ENCODE data around the gene BBS7. TPM values are rescaled to one million over a fixed set of nuclear protein-coding genes. Genes with fewer than 3 reads are reported as not detected.
A peak's percentile ranks its signal among the peaks of the same experiment; 100 is the strongest.

Gene BBS7
- total and polyA plus RNA-seq, 2 of the 13 experiments (the other 11 are each of a cell fraction or from before 2014, with no cell fraction given): 9.0 to 15.7 TPM

- 0 out of 2 replicates have a peak, but pooled peaks have one; percentile 67 for TF ChIP-seq ZNF44 (CRISPR knock-in tag; IDR thresholded peaks at IDR 0.05)
- TF ChIP-seq MLXIP (CRISPR knock-in tag; IDR thresholded peaks at IDR 0.05; ENCODE audit: borderline replicate concordance): no peak; the same call in 1 of the 2 replicates
- peak; percentile 70; the same call in 1 of the 2 replicates for TF ChIP-seq PCBP1 (IDR thresholded peaks at IDR 0.05; ENCODE audit: borderline replicate concordance, low read depth, low read length)
- peak; percentile 55; the same call in 1 of the 2 replicates for TF ChIP-seq HINFP (CRISPR knock-in tag; IDR thresholded peaks at IDR 0.05; ENCODE audit: low read depth)
- TF ChIP-seq SMAD1 (CRISPR knock-in tag; IDR thresholded peaks at IDR 0.05; ENCODE audit: borderline replicate concordance, low read depth): 0 out of 2 replicates have a peak, but pooled peaks have one; percentile 58
- peak; percentile 88 for TF ChIP-seq GABPB1 (CRISPR knock-in tag; IDR thresholded peaks at IDR 0.05)
- TF ChIP-seq KLF6 (CRISPR knock-in tag; IDR thresholded peaks at IDR 0.05): peak; percentile 77; the same call in 1 of the 2 replicates
- TF ChIP-seq KDM5A (IDR thresholded peaks at IDR 0.05; ENCODE audit: borderline replicate concordance, low read length): peak; percentile 99
- TF ChIP-seq GZF1 (CRISPR knock-in tag; IDR thresholded peaks at IDR 0.05): 0 out of 2 replicates have a peak, but pooled peaks have one; percentile 55
- 0 out of 2 replicates have a peak, but pooled peaks have one; percentile 39 for TF ChIP-seq ZNF773 (CRISPR knock-in tag; IDR thresholded peaks at IDR 0.05; ENCODE audit: borderline replicate concordance)
- TF ChIP-seq IKZF4 (CRISPR knock-in tag; IDR thresholded peaks at IDR 0.05; ENCODE audit: borderline replicate concordance, low read depth, not compliant biosample characterization): no peak
- no peak; the same call in 1 of the 2 replicates for TF ChIP-seq ZNF317 (CRISPR knock-in tag; IDR thresholded peaks at IDR 0.05)
- 0 out of 2 replicates have a peak, but pooled peaks have one; percentile 58 for TF ChIP-seq GLI4 (CRISPR knock-in tag; IDR thresholded peaks at IDR 0.05; ENCODE audit: borderline replicate concordance)
- no peak; the same call in 1 of the 2 replicates for TF ChIP-seq ZNF546 (CRISPR knock-in tag; conservative IDR thresholded peaks at IDR 0.05)
- peak; percentile 94 for TF ChIP-seq BRD4 (CRISPR knock-in tag; IDR thresholded peaks at IDR 0.05)
- peak; percentile 80 for TF ChIP-seq MED1 (CRISPR knock-in tag; IDR thresholded peaks at IDR 0.05)
- TF ChIP-seq ZC3H13 (CRISPR knock-in tag; IDR thresholded peaks at IDR 0.05): peak; percentile 87
- 0 out of 2 replicates have a peak, but pooled peaks have one; percentile 11 for TF ChIP-seq ZNF12 (CRISPR knock-in tag; IDR thresholded peaks at IDR 0.05)
- peak; percentile 97 for TF ChIP-seq ZMYM4 (CRISPR knock-in tag; IDR thresholded peaks at IDR 0.05)
- peak; percentile 78 for TF ChIP-seq THRA (CRISPR knock-in tag; IDR thresholded peaks at IDR 0.05; ENCODE audit: borderline replicate concordance)
- TF ChIP-seq GTF2F1 (IDR thresholded peaks at IDR 0.05; ENCODE audit: low read length): peak; percentile 44; the same call in 1 of the 2 replicates
- peak; percentile 92 for TF ChIP-seq PHF8 (CRISPR knock-in tag; IDR thresholded peaks at IDR 0.05)
- TF ChIP-seq FIP1L1 (IDR thresholded peaks at IDR 0.05; ENCODE audit: borderline replicate concordance, insufficient read depth, low read depth, low read length): 0 out of 2 replicates have a peak, but pooled peaks have one; percentile 38
- TF ChIP-seq SUZ12 (IDR thresholded peaks at IDR 0.05; ENCODE audit: low read depth, low read length): no peak
These were observed 69.1 kb downstream of the BBS7 start, which contains the start of gene EXOSC9 (continued) for GRCh38 chr4:121800961-121801714.

Measured in HepG2 (cell line).